ENCODE measurements around the gene PEAK1. TPM values are rescaled to one million over a fixed set of nuclear protein-coding genes. Genes with fewer than 3 reads are reported as not detected.

PEAK1 gene
- total RNA-seq, 2 experiments from 2014 or later, result 6.0 to 10.8 TPM

GRCh38 chr15:77348511-77348910 lies 71.4 kb downstream of the PEAK1 start:
- no peak for DNase-seq (ENCODE audit: low spot score)
- H3K27ac ChIP-seq (ENCODE audit: low read depth, low read length, poor library complexity, severe bottlenecking), result no peak overlapping the region
- H3K4me1 ChIP-seq (ENCODE audit: insufficient read depth, low read length, poor library complexity, severe bottlenecking), result no peaks in the 10 kb centered on the region
- ChIA-PET POLR2A (interaction anchor here (0.6 kb wide), 1 partner anchor 92 kb away, joined by 3 read pairs; no protein-coding TSS in a partner anchor), CTCF (ENCODE audit: unreplicated experiment) (no interaction called here)
- no peaks in the 10 kb centered on the region for H3K79me2 ChIP-seq (ENCODE audit: insufficient read depth, low read depth, low read length)
- H3K4me2 ChIP-seq (ENCODE audit: low read length), result no peak overlapping the region
- H3K9me3 ChIP-seq (ENCODE audit: low read length), result no peaks in the 10 kb centered on the region
- TF ChIP-seq CTCF (conservative IDR thresholded peaks at IDR 0.05; ENCODE audit: low read length) (no peak), EZH2phosphoT487 (IDR thresholded peaks at IDR 0.05; ENCODE audit: borderline replicate concordance, low read depth, low read length) (no peak)
- intact Hi-C loops (cut with micrococcal nuclease; ENCODE audit: unreplicated experiment), result no loop called here
- no peaks in the 10 kb centered on the region for H3K9me2 ChIP-seq (ENCODE audit: insufficient read depth, low read length)
- BruUV-seq (replicated peaks), result no TSS peak
- H3K36me3 ChIP-seq (ENCODE audit: insufficient read depth, low read length), result no peaks in the 10 kb centered on the region
- H3K4me3 ChIP-seq (ENCODE audit: low read depth, low read length, poor library complexity, severe bottlenecking), result no peak overlapping the region
- no peak overlapping the region for H2AFZ ChIP-seq (ENCODE audit: low read length)
- no peaks in the 10 kb centered on the region for H4K20me1 ChIP-seq (ENCODE audit: insufficient read depth, low read length)

- no peaks in the 10 kb centered on the region for H3K4me1 ChIP-seq (ENCODE audit: insufficient read depth, low read length, poor library complexity, severe bottlenecking)
- no peak overlapping the region for H3K4me3 ChIP-seq (ENCODE audit: low read depth, low read length, poor library complexity, severe bottlenecking)
- H3K36me3 ChIP-seq (ENCODE audit: insufficient read depth, low read length), result no peaks in the 10 kb centered on the region
- H3K9me2 ChIP-seq (ENCODE audit: insufficient read depth, low read length), result no peaks in the 10 kb centered on the region
- ChIA-PET POLR2A (interaction anchor here (0.6 kb wide), 1 partner anchor 22 kb away, joined by 3 read pairs; no protein-coding TSS in a partner anchor), CTCF (ENCODE audit: unreplicated experiment) (no interaction called here)
- DNase-seq (ENCODE audit: low spot score), result no peak
- no peak overlapping the region for H3K27ac ChIP-seq (ENCODE audit: low read depth, low read length, poor library complexity, severe bottlenecking)
- intact Hi-C loops (cut with micrococcal nuclease; ENCODE audit: unreplicated experiment), result no loop called here
- H4K20me1 ChIP-seq (ENCODE audit: insufficient read depth, low read length), result no peaks in the 10 kb centered on the region
- no peaks in the 10 kb centered on the region for H3K79me2 ChIP-seq (ENCODE audit: insufficient read depth, low read depth, low read length)
- no peak overlapping the region for H3K4me2 ChIP-seq (ENCODE audit: low read length)
- H3K9me3 ChIP-seq (ENCODE audit: low read length), result no peaks in the 10 kb centered on the region
- BruUV-seq (replicated peaks), result no TSS peak
- H2AFZ ChIP-seq (ENCODE audit: low read length), result no peak overlapping the region
- TF ChIP-seq CTCF (conservative IDR thresholded peaks at IDR 0.05; ENCODE audit: low read length), result no peak
- no peak for TF ChIP-seq EZH2phosphoT487 (IDR thresholded peaks at IDR 0.05; ENCODE audit: borderline replicate concordance, low read depth, low read length)
These were observed 72.7 kb downstream of the PEAK1 start for GRCh38 chr15:77347197-77347596.

- H3K36me3 ChIP-seq (ENCODE audit: insufficient read depth, low read length), result no peaks in the 10 kb centered on the region
- H3K79me2 ChIP-seq (ENCODE audit: insufficient read depth, low read depth, low read length), result no peaks in the 10 kb centered on the region
- ChIA-PET POLR2A (interaction anchor here (0.6 kb wide), 1 partner anchor 21 kb away, joined by 3 read pairs; no protein-coding TSS in a partner anchor), CTCF (ENCODE audit: unreplicated experiment) (no interaction called here)
- BruUV-seq (replicated peaks), result no TSS peak
- no peaks in the 10 kb centered on the region for H4K20me1 ChIP-seq (ENCODE audit: insufficient read depth, low read length)
- no peak overlapping the region for H2AFZ ChIP-seq (ENCODE audit: low read length)
- no peaks in the 10 kb centered on the region for H3K9me3 ChIP-seq (ENCODE audit: low read length)
- no peak for DNase-seq (ENCODE audit: low spot score)
- no peak overlapping the region for H3K4me2 ChIP-seq (ENCODE audit: low read length)
- no peaks in the 10 kb centered on the region for H3K9me2 ChIP-seq (ENCODE audit: insufficient read depth, low read length)
- no peak overlapping the region for H3K4me3 ChIP-seq (ENCODE audit: low read depth, low read length, poor library complexity, severe bottlenecking)
- H3K4me1 ChIP-seq (ENCODE audit: insufficient read depth, low read length, poor library complexity, severe bottlenecking), result no peaks in the 10 kb centered on the region
- no peak overlapping the region for H3K27ac ChIP-seq (ENCODE audit: low read depth, low read length, poor library complexity, severe bottlenecking)
- intact Hi-C loops (cut with micrococcal nuclease; ENCODE audit: unreplicated experiment), result no loop called here
- no peak for TF ChIP-seq EZH2phosphoT487 (IDR thresholded peaks at IDR 0.05; ENCODE audit: borderline replicate concordance, low read depth, low read length)
- TF ChIP-seq CTCF (conservative IDR thresholded peaks at IDR 0.05; ENCODE audit: low read length), result no peak
These were observed 73.5 kb downstream of the PEAK1 start for GRCh38 chr15:77346245-77347036.

Data from OCI-LY7 (cell line).